H9 (cell line): ENCODE data around the gene NFATC2IP. TPM values are rescaled to one million over a fixed set of nuclear protein-coding genes. Genes with fewer than 3 reads are reported as not detected.

Experiments used
- DNase-seq: peaks from one replicate; pipeline ENCODE4 v3.0.0-alpha.2; 2017
- H2AFZ ChIP-seq: one replicate; pipeline ENCODE4 v1.6.1; 2013; ENCODE audit warnings: mild to moderate bottlenecking, low read length, control low read depth, moderate library complexity
- H2AK5ac ChIP-seq: 2 replicates; pipeline ENCODE4 v1.6.1; 2013; ENCODE audit warnings: low read length, control low read depth, mixed read lengths; ENCODE audit not compliant: insufficient read length
- H2BK120ac ChIP-seq: one replicate; pipeline ENCODE4 v1.6.1; 2013; ENCODE audit warnings: low read depth, mild to moderate bottlenecking, low read length, control low read depth, inconsistent platforms; ENCODE audit not compliant: poor library complexity, severe bottlenecking
- H2BK12ac ChIP-seq: 2 replicates; pipeline ENCODE4 v1.6.1; 2013; ENCODE audit warnings: low read length, control low read depth, mixed read lengths, low read depth; ENCODE audit not compliant: insufficient read length
- H2BK15ac ChIP-seq: 2 replicates; pipeline ENCODE4 v1.6.1; 2013; ENCODE audit warnings: low read depth, low read length, control low read depth
- H2BK20ac ChIP-seq: one replicate; pipeline ENCODE4 v1.6.1; 2013; ENCODE audit warnings: low read depth, mild to moderate bottlenecking, low read length, control low read depth, inconsistent platforms; ENCODE audit not compliant: poor library complexity, severe bottlenecking
- H2BK5ac ChIP-seq: 2 replicates; pipeline ENCODE4 v1.6.1; 2013; ENCODE audit warnings: low read length, control low read depth, mixed read lengths; ENCODE audit not compliant: insufficient read length
- H3K14ac ChIP-seq: 2 replicates; pipeline ENCODE4 v1.6.1; 2013; ENCODE audit warnings: low read length, control low read depth; ENCODE audit not compliant: insufficient read depth
- H3K18ac ChIP-seq: 2 replicates; pipeline ENCODE4 v1.6.1; 2013; ENCODE audit warnings: low read depth, mild to moderate bottlenecking, mixed read lengths, low read length, control low read depth; ENCODE audit not compliant: insufficient read length
- H3K23ac ChIP-seq: 2 replicates; pipeline ENCODE4 v1.6.1; 2013; ENCODE audit warnings: low read length, control low read depth, mixed read lengths, low read depth; ENCODE audit not compliant: insufficient read length
- H3K23me2 ChIP-seq: 2 replicates; pipeline ENCODE4 v1.6.1; 2013; ENCODE audit warnings: low read depth, mild to moderate bottlenecking, mixed read lengths, low read length, control low read depth; ENCODE audit not compliant: insufficient read length, poor library complexity, severe bottlenecking
- H3K27ac ChIP-seq: 2 replicates; pipeline ENCODE4 v1.5.1; 2013; ENCODE audit warnings: low read length, control low read depth, mixed read lengths, low read depth; ENCODE audit not compliant: insufficient read length
- H3K27me3 ChIP-seq: 2 replicates; pipeline ENCODE4 v1.6.1; 2013; ENCODE audit warnings: low read length, control low read depth, inconsistent platforms; ENCODE audit not compliant: insufficient read depth
- H3K4ac ChIP-seq: 2 replicates; pipeline ENCODE4 v1.6.1; 2013; ENCODE audit warnings: low read depth, mild to moderate bottlenecking, control low read depth, inconsistent platforms, low read length, moderate library complexity
- H3K4me1 ChIP-seq: 2 replicates; pipeline ENCODE4 v1.6.1; 2013; ENCODE audit warnings: low read length, control low read depth, inconsistent platforms; ENCODE audit not compliant: insufficient read depth
- H3K4me2 ChIP-seq: 2 replicates; pipeline ENCODE4 v1.6.1; 2013; ENCODE audit warnings: low read length, control low read depth, mixed read lengths; ENCODE audit not compliant: insufficient read length, insufficient read depth
- H3K56ac ChIP-seq: 2 replicates; pipeline ENCODE4 v1.6.1; 2013; ENCODE audit warnings: low read depth, mild to moderate bottlenecking, mixed read lengths, low read length, control low read depth; ENCODE audit not compliant: insufficient read length
- H3K79me1 ChIP-seq: 2 replicates; pipeline ENCODE4 v1.6.1; 2013; ENCODE audit warnings: low read depth, mild to moderate bottlenecking, moderate library complexity, low read length, control low read depth, inconsistent platforms; ENCODE audit not compliant: insufficient read depth, poor library complexity, severe bottlenecking
- H3K79me2 ChIP-seq: 2 replicates; pipeline ENCODE4 v1.6.1; 2013; ENCODE audit warnings: low read length, control low read depth, inconsistent platforms; ENCODE audit not compliant: insufficient read depth
- H3K9ac ChIP-seq: 2 replicates; pipeline ENCODE4 v1.6.1; 2013; ENCODE audit warnings: low read length, control low read depth, mixed read lengths; ENCODE audit not compliant: insufficient read length; ENCODE audit errors: extremely low read depth
- H3K9me3 ChIP-seq: one replicate; pipeline ENCODE4 v1.6.1; 2013; ENCODE audit warnings: low read depth, low read length, inconsistent platforms; ENCODE audit not compliant: control insufficient read depth
- H3T11ph ChIP-seq: one replicate; pipeline ENCODE4 v1.6.1; 2013; ENCODE audit warnings: mild to moderate bottlenecking, low read length, control low read depth, inconsistent platforms
- H4K20me1 ChIP-seq: one replicate; pipeline ENCODE4 v1.6.1; 2013; ENCODE audit not compliant: control insufficient read depth, insufficient read length, insufficient read depth
- H4K5ac ChIP-seq: 2 replicates; pipeline ENCODE4 v1.6.1; 2013; ENCODE audit warnings: low read depth, mild to moderate bottlenecking, mixed read lengths, low read length, control low read depth; ENCODE audit not compliant: insufficient read length
- H4K8ac ChIP-seq: replicated peaks from 2 replicates; pipeline ENCODE4 v1.6.1; 2013; ENCODE audit warnings: low read length, control low read depth, mixed read lengths, low read depth; ENCODE audit not compliant: insufficient read length
- H4K91ac ChIP-seq: 2 replicates; pipeline ENCODE4 v1.6.1; 2013; ENCODE audit warnings: low read depth, mild to moderate bottlenecking, moderate library complexity, mixed read lengths, low read length, control low read depth; ENCODE audit not compliant: insufficient read length
- H3K27ac Mint-ChIP-seq, 3 experiments: 2 replicates in 2 of 3; 3 replicates in 1 of 3; pipeline ENCODE4 v1.8.0; 2020 to 2021; ENCODE audit warnings: mixed read lengths in 3 of 3, mild to moderate bottlenecking in 1 of 3, moderate library complexity in 1 of 3
- H3K27me3 Mint-ChIP-seq: 2 replicates; pipeline ENCODE4 v1.8.0; 2021; ENCODE audit warnings: low read depth, mild to moderate bottlenecking, moderate library complexity, mixed read lengths
- H3K36me3 Mint-ChIP-seq, 3 experiments: 2 replicates in 2 of 3; 3 replicates in 1 of 3; pipeline ENCODE4 v1.8.0; 2020 to 2021; ENCODE audit warnings: low read depth in 3 of 3, mixed read lengths in 3 of 3; ENCODE audit not compliant: insufficient read depth in 1 of 3
- H3K4me1 Mint-ChIP-seq, 2 experiments: 2 replicates each; pipeline ENCODE4 v1.8.0; 2020; ENCODE audit warnings: mixed read lengths in 2 of 2
- H3K4me3 Mint-ChIP-seq, 2 experiments: 2 replicates in 1 of 2; 3 replicates in 1 of 2; pipeline ENCODE4 v1.8.0; 2020 to 2021; ENCODE audit warnings: mild to moderate bottlenecking in 2 of 2, mixed read lengths in 2 of 2, moderate library complexity in 1 of 2
- H3K9me3 Mint-ChIP-seq, 2 experiments: 2 replicates in 1 of 2; 3 replicates in 1 of 2; pipeline ENCODE4 v1.8.0; 2020; ENCODE audit warnings: mild to moderate bottlenecking in 2 of 2, mixed read lengths in 2 of 2, moderate library complexity in 1 of 2
- CTCF ChIP-seq: fragments of 200-600 bp; sonication (generic); conservative IDR thresholded peaks from 3 replicates; pipeline ENCODE4 v1.8.0; 2021; ENCODE audit warnings: antibody characterized with exemption, mild to moderate bottlenecking
- WGBS: extraction: QIAGEN DNeasy Blood & Tissue Kit; methylation state at CpG from one replicate; pipeline ENCODE4 v1.1.7; 2013; ENCODE audit warnings: missing lambda C conversion rate, low lambda C conversion rate, mixed read lengths; ENCODE audit not compliant: insufficient read length; ENCODE audit errors: extremely low coverage; 5-methylcytosine and 5-hydroxymethylcytosine counted together
- total RNA-seq: library from RNA; stranded (reverse); gene quantifications from 2 replicates; pipeline ENCODE4 v1.2.1, GENCODE V29; 2021

Gene NFATC2IP
- total RNA-seq, 1 experiment from 2014 or later = 73.8 TPM

DNA sequence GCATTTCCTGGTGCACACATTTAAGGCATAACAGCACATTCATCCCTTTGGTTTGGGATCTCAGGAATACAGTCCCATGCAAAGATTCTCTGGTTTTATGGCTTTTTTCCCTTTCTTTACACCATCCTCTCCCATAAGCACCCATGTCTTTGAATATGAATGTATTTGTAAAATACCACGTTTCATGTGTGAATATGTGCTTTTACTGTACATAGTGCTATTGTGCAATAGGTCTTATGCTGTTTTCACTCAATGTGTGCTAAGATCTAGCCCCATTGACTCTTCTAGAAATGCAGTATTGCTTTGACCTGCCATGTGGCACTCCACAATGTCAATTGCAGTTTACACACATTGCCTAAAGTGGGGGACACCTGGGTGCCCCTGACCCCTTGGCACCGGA lies 13.8 kb downstream of the NFATC2IP start:
- Histone ChIP-seq H3K18ac (no peak overlapping the region), H3K56ac (no peak overlapping the region), H2BK5ac (no peak overlapping the region), H3K9me3 (no peaks in the 10 kb centered on the region), H2BK15ac (no peak overlapping the region), H3K4me1 (no peaks in the 10 kb centered on the region), H3T11ph (no peak overlapping the region), H3K14ac (no peak overlapping the region), H3K23me2 (no peaks in the 10 kb centered on the region), H3K27me3 (no peaks in the 10 kb centered on the region), H2AK5ac (no peak overlapping the region), H2BK12ac (no peak overlapping the region), H3K79me1 (no peaks in the 10 kb centered on the region), H4K91ac (no peak overlapping the region), H4K5ac (no peak overlapping the region), H3K4ac (no peak overlapping the region), H2BK20ac (no peak overlapping the region), H3K9ac (no peak overlapping the region), H2BK120ac (no peak overlapping the region), H2AFZ (no peak overlapping the region), H3K79me2 (no peaks in the 10 kb centered on the region), H4K20me1 (no peaks in the 10 kb centered on the region), H3K27ac (no peak overlapping the region), H4K8ac (no peak overlapping the region), H3K23ac (no peak overlapping the region), H3K4me2 (no peak overlapping the region)
- Mint-ChIP-seq H3K4me1 (no peaks in the 10 kb centered on the region), H3K27ac (no peak overlapping the region), H3K4me3 (no peak overlapping the region), H3K27me3 (no peaks in the 10 kb centered on the region; the same call in 1 of the 2 replicates), H3K36me3 (peaks cover 27 to 59% (median 59%) of the 10 kb centered on the region in 3 experiments; a peak in 6 of 7 replicates), H3K9me3 (no peaks in the 10 kb centered on the region)
- no peak for DNase-seq
- no peak for TF ChIP-seq CTCF
- WGBS = no CpG with 5 or more reads among the region's 2 CpGs
